Cardiac muscle cell (in vitro differentiated cells and primary cell): Measurements from ENCODE around the gene PRPF40B. TPM values are rescaled to one million over a fixed set of nuclear protein-coding genes. Genes with fewer than 3 reads are reported as not detected.

Source experiments
- DNase-seq, 2 donors: peaks; one replicate each; pipeline versions ENCODE4 v3.0.0 to v3.0.0-alpha.2; 2010 to 2017; ENCODE audit warnings: low read depth in 1 of 2, low spot score in 1 of 2
- H3K27ac ChIP-seq: fragments of 200-600 bp; sonication (generic); 2 replicates; pipeline ENCODE4 v1.5.1; 2016
- H3K27me3 ChIP-seq: fragments of 200-600 bp; sonication (generic); 2 replicates; pipeline ENCODE4 v1.6.0; 2016; ENCODE audit warnings: control low read depth
- H3K36me3 ChIP-seq: fragments of 200-600 bp; sonication (generic); 2 replicates; pipeline ENCODE4 v1.5.1; 2016; ENCODE audit warnings: control low read depth
- H3K4me1 ChIP-seq: fragments of 200-600 bp; sonication (generic); 2 replicates; pipeline ENCODE4 v1.8.1; 2017; ENCODE audit warnings: low read depth, mild to moderate bottlenecking, mixed run types
- H3K4me3 ChIP-seq: fragments of 200-600 bp; sonication (generic); 2 replicates; pipeline ENCODE4 v1.5.1; 2016; ENCODE audit warnings: mild to moderate bottlenecking
- H3K9me3 ChIP-seq: fragments of 200-600 bp; sonication (generic); 2 replicates; pipeline ENCODE4 v1.5.1; 2017; ENCODE audit warnings: low read depth, mild to moderate bottlenecking, control low read depth
- polyA plus RNA-seq: library from polyadenylated mRNA; unstranded; fragments of >200 nt; fragmentation: Nextera tagmentation; extraction: Ambion mirVana; gene quantifications from 2 replicates; pipeline ENCODE4 v1.2.1, GENCODE V29; 2016
- total RNA-seq: library from RNA; depleted of rRNA; stranded (reverse); fragments of >200 nt; gene quantifications from 2 replicates; pipeline ENCODE4 v1.2.3, GENCODE V29; 2016
- TF ChIP-seq, protein P1 (sequence below): IDR thresholded peaks from 2 replicates; pipeline ENCODE4 v1.5.1; 2012; ENCODE audit warnings: low read depth, mild to moderate bottlenecking, low read length

The PRPF40B gene
- total RNA-seq (27.4 and 52.9 TPM in 2 replicates), polyA plus RNA-seq (46.4 and 67.0 TPM in 2 replicates)

DNA sequence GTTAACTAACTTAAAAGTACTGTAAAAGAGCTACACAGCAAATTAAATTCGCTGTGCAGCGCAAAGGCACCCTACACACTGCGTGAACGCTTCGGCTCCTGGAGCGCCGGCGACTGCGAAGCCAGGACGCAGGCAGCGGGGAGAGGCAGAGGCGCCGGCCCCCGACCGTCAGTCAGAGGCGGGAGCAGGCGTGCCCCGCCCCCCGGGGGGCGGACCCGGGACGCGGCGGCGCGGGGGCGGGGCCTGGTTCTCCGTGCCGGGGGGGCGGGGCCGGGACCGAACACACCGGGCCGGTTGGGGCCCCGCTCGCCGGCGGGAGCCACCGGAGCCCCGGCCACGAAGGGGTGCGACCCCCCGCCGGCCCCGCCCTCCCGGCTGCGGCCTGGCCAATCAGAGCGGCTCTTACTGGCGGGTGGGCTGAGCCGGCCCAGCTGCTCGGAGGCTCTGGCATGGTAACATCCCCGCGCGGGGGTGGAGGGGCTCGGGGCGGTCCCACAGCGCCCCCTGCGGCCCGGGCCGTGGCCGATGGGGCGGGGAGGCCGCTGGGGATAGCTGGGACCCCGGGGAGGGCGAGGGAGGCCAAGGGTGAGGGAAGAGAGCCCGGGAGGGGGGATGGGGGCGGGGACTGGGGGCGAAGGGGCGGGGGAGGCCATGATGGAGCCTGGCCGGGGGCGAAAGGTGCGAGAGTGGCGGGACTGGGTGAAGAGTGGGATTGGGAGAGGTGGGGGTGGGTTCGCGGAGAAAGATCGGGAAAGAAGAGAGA is at the start of gene PRPF40B:
Gene PRPF40B (plus strand): TSS at position 420 of the 763 bp plus-strand sequence. CDS start 30 bp downstream, at position 450.
- H3K4me1 ChIP-seq = peaks cover 7% of the 10 kb centered on the region
- TF ChIP-seq, protein P1, sequence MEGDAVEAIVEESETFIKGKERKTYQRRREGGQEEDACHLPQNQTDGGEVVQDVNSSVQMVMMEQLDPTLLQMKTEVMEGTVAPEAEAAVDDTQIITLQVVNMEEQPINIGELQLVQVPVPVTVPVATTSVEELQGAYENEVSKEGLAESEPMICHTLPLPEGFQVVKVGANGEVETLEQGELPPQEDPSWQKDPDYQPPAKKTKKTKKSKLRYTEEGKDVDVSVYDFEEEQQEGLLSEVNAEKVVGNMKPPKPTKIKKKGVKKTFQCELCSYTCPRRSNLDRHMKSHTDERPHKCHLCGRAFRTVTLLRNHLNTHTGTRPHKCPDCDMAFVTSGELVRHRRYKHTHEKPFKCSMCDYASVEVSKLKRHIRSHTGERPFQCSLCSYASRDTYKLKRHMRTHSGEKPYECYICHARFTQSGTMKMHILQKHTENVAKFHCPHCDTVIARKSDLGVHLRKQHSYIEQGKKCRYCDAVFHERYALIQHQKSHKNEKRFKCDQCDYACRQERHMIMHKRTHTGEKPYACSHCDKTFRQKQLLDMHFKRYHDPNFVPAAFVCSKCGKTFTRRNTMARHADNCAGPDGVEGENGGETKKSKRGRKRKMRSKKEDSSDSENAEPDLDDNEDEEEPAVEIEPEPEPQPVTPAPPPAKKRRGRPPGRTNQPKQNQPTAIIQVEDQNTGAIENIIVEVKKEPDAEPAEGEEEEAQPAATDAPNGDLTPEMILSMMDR = peak; percentile 43
- H3K27ac ChIP-seq = peak within 1 kb of the TSS; percentile 85
- peak; percentile 89 to 94 for DNase-seq
- H3K9me3 ChIP-seq = no peaks in the 10 kb centered on the region
- no peaks in the 10 kb centered on the region for H3K36me3 ChIP-seq
- H3K4me3 ChIP-seq = peak within 1 kb of the TSS; percentile 31
- no peaks in the 10 kb centered on the region for H3K27me3 ChIP-seq

DNA sequence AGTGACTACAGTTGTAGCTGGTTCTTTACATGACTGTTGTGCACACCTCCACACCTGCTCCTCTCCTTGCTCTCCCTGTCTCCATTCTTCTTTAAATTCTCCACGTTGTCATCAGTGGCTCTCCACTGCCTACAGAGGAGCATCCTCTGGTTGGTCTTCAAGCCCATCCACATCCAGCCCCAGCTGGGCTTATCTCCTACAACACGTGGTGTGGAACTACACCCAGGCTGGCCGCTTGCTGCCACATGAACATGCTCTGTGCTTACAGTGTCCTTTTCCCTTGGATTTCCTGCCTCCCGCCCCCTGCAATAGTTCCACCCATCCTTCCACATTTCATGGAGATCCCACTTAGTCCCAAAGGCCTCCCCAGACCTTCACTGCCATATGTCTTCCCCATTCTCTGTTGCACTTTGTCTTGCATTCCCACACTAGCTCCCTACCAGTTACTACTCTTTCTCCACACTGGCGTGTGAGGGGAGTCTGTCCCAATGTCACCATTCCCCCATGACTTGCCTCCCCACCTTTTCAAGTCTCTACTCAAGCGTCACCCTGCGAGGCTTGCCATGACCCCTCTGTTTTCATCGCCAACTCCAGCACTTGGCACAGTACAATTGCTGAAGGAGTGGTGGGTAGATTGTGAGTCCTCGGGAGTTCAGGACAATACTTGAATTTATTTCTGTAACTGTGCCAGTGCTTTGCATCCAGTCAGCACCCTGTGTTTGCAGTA is 45.6 kb upstream of the PRPF40B start:
- TF ChIP-seq, protein P1 = no peak
- no peaks in the 10 kb centered on the region for H3K9me3 ChIP-seq
- no peak for DNase-seq

DNA sequence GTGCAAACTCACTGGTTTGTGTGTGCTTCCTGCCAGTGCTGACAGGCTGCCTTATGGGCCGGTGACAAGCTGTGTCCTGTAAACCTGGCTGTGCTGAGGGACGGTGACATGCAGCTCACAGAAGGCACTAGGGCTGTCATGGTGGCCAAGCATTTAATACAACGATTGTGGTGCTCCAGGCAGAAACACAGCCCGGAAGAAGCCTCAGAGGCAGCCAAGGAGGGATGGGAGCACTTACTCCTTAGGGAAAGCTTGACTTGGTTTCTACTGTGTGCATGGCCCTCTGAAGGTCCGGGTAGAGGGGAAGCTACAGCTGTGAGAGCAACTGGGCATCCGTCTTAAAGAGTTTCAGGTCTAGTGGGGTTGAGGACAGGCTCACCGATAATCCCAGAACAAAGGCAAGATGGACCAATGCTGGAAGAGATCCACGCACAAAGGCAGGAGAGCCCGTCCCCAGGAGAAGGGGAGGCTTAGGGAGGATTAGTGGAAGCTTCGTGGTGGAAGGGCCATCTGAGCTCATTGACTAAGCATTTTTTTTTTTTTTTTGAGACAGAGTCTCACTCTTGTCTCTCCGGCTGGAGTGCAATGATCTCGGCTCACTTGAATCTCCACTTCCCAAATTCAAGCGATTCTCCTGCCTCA is 44.8 kb upstream of the PRPF40B start:
- TF ChIP-seq, protein P1 = no peak
- Histone ChIP-seq H3K4me3 (no peak overlapping the region), H3K27ac (no peak overlapping the region), H3K9me3 (no peaks in the 10 kb centered on the region), H3K27me3 (no peaks in the 10 kb centered on the region), H3K36me3 (peaks cover 3% of the 10 kb centered on the region), H3K4me1 (peaks cover 17% of the 10 kb centered on the region)
- no peak for DNase-seq

More for the DNA sequence above, 45.6 kb upstream of the PRPF40B start:
- peaks cover 3% of the 10 kb centered on the region for H3K36me3 ChIP-seq
- no peaks in the 10 kb centered on the region for H3K27me3 ChIP-seq
- no peak overlapping the region for H3K4me3 ChIP-seq
- H3K4me1 ChIP-seq = peaks cover 13% of the 10 kb centered on the region
- no peak overlapping the region for H3K27ac ChIP-seq

DNA sequence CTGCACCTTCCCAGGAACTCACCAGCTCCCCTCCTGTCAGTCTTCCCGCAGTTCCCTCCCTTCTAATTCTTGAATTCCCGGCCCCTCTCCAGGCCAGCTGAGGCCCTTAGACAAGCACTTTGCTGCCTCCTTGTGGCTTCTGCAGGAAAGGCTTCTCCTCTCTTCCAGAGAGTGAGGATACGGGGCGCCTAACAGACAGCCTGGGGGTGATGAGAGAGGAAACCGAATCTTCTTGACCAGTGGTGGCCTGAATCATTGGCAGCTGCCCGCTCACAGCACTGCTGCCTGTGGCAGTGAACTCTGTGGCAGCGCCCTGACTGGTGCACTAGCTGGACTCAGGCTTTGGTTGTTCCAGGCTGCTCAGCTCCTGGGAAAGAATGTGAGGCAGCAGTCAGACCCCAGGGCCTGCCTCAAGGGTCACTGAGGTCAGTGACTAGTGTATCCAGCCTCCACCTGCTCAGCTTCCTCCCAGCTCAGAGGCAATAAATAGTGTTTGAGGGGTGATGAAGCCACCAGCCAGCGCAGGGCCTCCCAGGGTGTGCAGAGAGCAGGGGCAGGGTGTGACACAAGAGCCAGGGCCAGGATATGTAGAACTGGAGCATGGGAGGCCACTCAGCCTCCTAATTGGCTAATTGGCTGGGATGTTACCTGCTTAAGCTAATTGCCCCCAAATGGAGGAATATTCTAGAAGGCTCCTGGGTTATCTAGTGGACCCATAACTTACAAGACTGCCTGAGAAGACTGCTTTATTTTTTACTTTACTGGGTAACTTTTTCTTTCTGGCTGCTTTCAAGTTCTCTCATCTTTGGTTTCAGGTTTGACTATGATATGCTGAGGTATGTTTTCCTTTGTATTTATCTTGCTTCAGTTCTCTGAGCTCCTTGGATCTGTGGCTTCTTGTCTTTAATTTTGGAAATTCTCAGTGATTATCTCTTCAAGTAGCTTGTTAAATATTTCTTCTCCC is 42.5 kb upstream of the PRPF40B start:
- Histone ChIP-seq H3K9me3 (no peaks in the 10 kb centered on the region), H3K4me3 (no peak overlapping the region), H3K27ac (peak overlapping the region; percentile 91), H3K27me3 (no peaks in the 10 kb centered on the region), H3K36me3 (no peaks in the 10 kb centered on the region), H3K4me1 (peaks cover 17% of the 10 kb centered on the region)
- TF ChIP-seq, protein P1 = peak; percentile 94
- DNase-seq = peak; percentile 80 to 92
